ENCODE measurements around the gene GINM1.

- TF ChIP-seq, protein P1, sequence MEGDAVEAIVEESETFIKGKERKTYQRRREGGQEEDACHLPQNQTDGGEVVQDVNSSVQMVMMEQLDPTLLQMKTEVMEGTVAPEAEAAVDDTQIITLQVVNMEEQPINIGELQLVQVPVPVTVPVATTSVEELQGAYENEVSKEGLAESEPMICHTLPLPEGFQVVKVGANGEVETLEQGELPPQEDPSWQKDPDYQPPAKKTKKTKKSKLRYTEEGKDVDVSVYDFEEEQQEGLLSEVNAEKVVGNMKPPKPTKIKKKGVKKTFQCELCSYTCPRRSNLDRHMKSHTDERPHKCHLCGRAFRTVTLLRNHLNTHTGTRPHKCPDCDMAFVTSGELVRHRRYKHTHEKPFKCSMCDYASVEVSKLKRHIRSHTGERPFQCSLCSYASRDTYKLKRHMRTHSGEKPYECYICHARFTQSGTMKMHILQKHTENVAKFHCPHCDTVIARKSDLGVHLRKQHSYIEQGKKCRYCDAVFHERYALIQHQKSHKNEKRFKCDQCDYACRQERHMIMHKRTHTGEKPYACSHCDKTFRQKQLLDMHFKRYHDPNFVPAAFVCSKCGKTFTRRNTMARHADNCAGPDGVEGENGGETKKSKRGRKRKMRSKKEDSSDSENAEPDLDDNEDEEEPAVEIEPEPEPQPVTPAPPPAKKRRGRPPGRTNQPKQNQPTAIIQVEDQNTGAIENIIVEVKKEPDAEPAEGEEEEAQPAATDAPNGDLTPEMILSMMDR (IDR thresholded peaks at IDR 0.05) = no peak
- no peak for TF ChIP-seq POLR2A (IDR thresholded peaks at IDR 0.05)
Observed at GRCh38 chr6:149534742-149535141, 31.4 kb upstream of the GINM1 start.

Data from adrenal gland (tissue), 5 donors.